NCI-H128 (cell line): ENCODE measurements around the gene C9orf57.
"Not testable (repeated sequence)": the region's sequence is repeated elsewhere in the genome, so short reads cannot be mapped to it uniquely, and the experiment has no call there.

ENCODE experiments used
- DNase-seq: peaks from one replicate; lab custom pipeline; 2025; ENCODE audit not compliant: unreplicated experiment; lab: John Stamatoyannopoulos, UW

C9orf57 gene

GRCh38 chr9:72025906-72026305 lies 34.5 kb downstream of the C9orf57 start:
- no peak for DNase-seq

GRCh38 chr9:72023596-72023995 lies 36.8 kb downstream of the C9orf57 start:
- DNase-seq: no peak

- DNase-seq: no peak
Observed at GRCh38 chr9:72022841-72023240, 37.6 kb downstream of the C9orf57 start.

- DNase-seq: no peak
Observed at GRCh38 chr9:72013292-72013760, 47.1 kb downstream of the C9orf57 start.

GRCh38 chr9:72012646-72013045 lies 47.8 kb downstream of the C9orf57 start:
- DNase-seq: no peak

- DNase-seq: not testable (repeated sequence)
Observed at GRCh38 chr9:72007726-72008125, 52.7 kb downstream of the C9orf57 start.

- no peak for DNase-seq
Observed at GRCh38 chr9:72006501-72006900, 53.9 kb downstream of the C9orf57 start.

GRCh38 chr9:72005451-72005850 lies 55.0 kb downstream of the C9orf57 start:
- DNase-seq: no peak
